OCI-LY7 (cell line): Measurements from ENCODE around the gene GGN. TPM values are rescaled to one million over a fixed set of nuclear protein-coding genes. Genes with fewer than 3 reads are reported as not detected.

Source experiments
- BruUV-seq: library from RNA; stranded (reverse); fragments of 400-500 nt; replicated peaks from 2 replicates; lab custom pipeline; 2021; lab: Mats Ljungman, UMichigan
- CTCF ChIA-PET: fragments of 300-600 bp; sonication (Branson Sonifier 250); formaldehyde crosslinking; loops from one replicate; lab custom pipeline; 2022; ENCODE audit warnings: antibody characterized with exemption; ENCODE audit not compliant: unreplicated experiment; lab: Charles Lee
- POLR2A ChIA-PET: fragments of 300-600 bp; sonication (Branson Sonifier 250); formaldehyde crosslinking; loops from one replicate; lab custom pipeline; 2022; ENCODE audit warnings: antibody characterized with exemption; lab: Charles Lee
- DNase-seq: peaks from one replicate; pipeline ENCODE4 v3.0.0-alpha.2; 2015; ENCODE audit warnings: low spot score
- H2AFZ ChIP-seq: fragments of 200-600 bp; sonication (generic), shearing (Covaris generic); 2 replicates; pipeline ENCODE4 v1.6.1; 2014; ENCODE audit warnings: mild to moderate bottlenecking, antibody characterized with exemption, low read length, moderate library complexity
- H3K27ac ChIP-seq: fragments of 200-600 bp; sonication (generic); 2 replicates; pipeline ENCODE4 v1.5.1; 2014; ENCODE audit warnings: mixed run types, low read depth, mild to moderate bottlenecking, moderate library complexity, low read length, inconsistent platforms; ENCODE audit not compliant: poor library complexity, severe bottlenecking
- H3K36me3 ChIP-seq: fragments of 200-600 bp; sonication (generic); 2 replicates; pipeline ENCODE4 v1.6.1; 2014; ENCODE audit warnings: mild to moderate bottlenecking, antibody characterized with exemption, low read length, moderate library complexity, mixed read lengths; ENCODE audit not compliant: insufficient read depth
- H3K4me1 ChIP-seq: fragments of 200-600 bp; sonication (generic); 2 replicates; pipeline ENCODE4 v1.5.1; 2014; ENCODE audit warnings: mild to moderate bottlenecking, low read length; ENCODE audit not compliant: insufficient read depth, poor library complexity, severe bottlenecking
- H3K4me2 ChIP-seq: fragments of 200-600 bp; sonication (generic); 2 replicates; pipeline ENCODE4 v1.6.1; 2014; ENCODE audit warnings: mild to moderate bottlenecking, low read length
- H3K4me3 ChIP-seq: fragments of 200-600 bp; sonication (generic); 2 replicates; pipeline ENCODE4 v1.5.1; 2014; ENCODE audit warnings: mild to moderate bottlenecking, low read depth, low read length; ENCODE audit not compliant: poor library complexity, severe bottlenecking
- H3K79me2 ChIP-seq: fragments of 200-600 bp; sonication (generic); 2 replicates; pipeline ENCODE4 v1.6.1; 2016; ENCODE audit warnings: low read depth, mild to moderate bottlenecking, low read length, moderate library complexity, mixed read lengths; ENCODE audit not compliant: insufficient read depth
- H3K9me2 ChIP-seq: fragments of 200-600 bp; sonication (generic); 2 replicates; pipeline ENCODE4 v1.6.1; 2016; ENCODE audit warnings: mild to moderate bottlenecking, low read length, mixed read lengths; ENCODE audit not compliant: insufficient read depth
- H3K9me3 ChIP-seq: fragments of 200-600 bp; sonication (generic); 2 replicates; pipeline ENCODE4 v1.6.1; 2014; ENCODE audit warnings: mild to moderate bottlenecking, mixed run types, low read length, mixed read lengths
- H4K20me1 ChIP-seq: fragments of 200-600 bp; sonication (generic); 2 replicates; pipeline ENCODE4 v1.6.1; 2014; ENCODE audit warnings: mild to moderate bottlenecking, antibody characterized with exemption, low read length, moderate library complexity, mixed read lengths; ENCODE audit not compliant: insufficient read depth
- CTCF ChIP-seq: fragments of 200-600 bp; sonication (generic); conservative IDR thresholded peaks from 2 replicates; pipeline ENCODE4 v1.5.1; 2014; ENCODE audit warnings: mild to moderate bottlenecking, antibody characterized with exemption, low read length, moderate library complexity, mixed read lengths
- EZH2phosphoT487 ChIP-seq: fragments of 200-600 bp; sonication (generic); IDR thresholded peaks from 2 replicates; pipeline ENCODE4 v1.6.1; 2018; ENCODE audit warnings: low read depth, borderline replicate concordance, mild to moderate bottlenecking, mixed run types, antibody characterized with exemption, low read length, moderate library complexity, mixed read lengths
- intact Hi-C: fragments of 100-400 bp; cut with micrococcal nuclease; formaldehyde crosslinking; loops from one replicate; pipeline ENCODE4 v1.10.0; 2022; ENCODE audit not compliant: unreplicated experiment
- total RNA-seq, 2 experiments: library from RNA; depleted of rRNA in 1 of 2; stranded (reverse); fragments of >200 nt in 1 of 2; shearing (Covaris generic) in 1 of 2; gene quantifications; 2 replicates each; pipeline ENCODE4 v1.2.3, GENCODE V29; 2014 to 2022

The GGN gene
- total RNA-seq, 2 experiments from 2014 or later: not detected

GRCh38 chr19:38389957-38390924 is 2.4 kb upstream of the GGN start:
- ChIA-PET POLR2A (interaction anchor here (0.8 to 0.9 kb wide), 3 partner anchors 13 to 16 kb away, joined by 3 to 4 read pairs (median 4); partner anchors contain the start of genes FAM98C and PSMD8), CTCF (interaction anchor here (0.6 kb wide), 1 partner anchor 348 kb away, joined by 10 read pairs; no protein-coding TSS in a partner anchor)
- TF ChIP-seq CTCF (no peak), EZH2phosphoT487 (no peak)
- no peak for DNase-seq
- Histone ChIP-seq H3K4me3 (no peak overlapping the region), H3K9me2 (no peaks in the 10 kb centered on the region), H3K79me2 (no peaks in the 10 kb centered on the region), H3K4me1 (peaks cover 9% of the 10 kb centered on the region), H2AFZ (no peak overlapping the region), H3K4me2 (no peak overlapping the region), H3K36me3 (no peaks in the 10 kb centered on the region), H4K20me1 (no peaks in the 10 kb centered on the region), H3K27ac (no peak overlapping the region), H3K9me3 (no peaks in the 10 kb centered on the region)
- intact Hi-C loops: loop anchor here (2.0 kb wide), 1 partner anchor 15 kb away; the partner anchor contains the start of gene PSMD8
- no TSS peak for BruUV-seq

GRCh38 chr19:38389101-38389925 is 1.5 kb upstream of the GGN start:
- BruUV-seq: no TSS peak
- Histone ChIP-seq H3K4me2 (peak overlapping the region; percentile 10; the same call in 1 of the 2 replicates), H3K4me3 (no peak overlapping the region), H3K36me3 (peaks cover under 1% of the 10 kb centered on the region; the same call in 1 of the 2 replicates), H3K9me2 (no peaks in the 10 kb centered on the region), H3K9me3 (no peaks in the 10 kb centered on the region), H2AFZ (no peak overlapping the region), H4K20me1 (no peaks in the 10 kb centered on the region), H3K4me1 (peaks cover 9% of the 10 kb centered on the region), H3K27ac (no peak overlapping the region), H3K79me2 (no peaks in the 10 kb centered on the region)
- ChIA-PET CTCF (no interaction called here), POLR2A (interaction anchor here (0.8 kb wide), 1 partner anchor 14 kb away, joined by 4 read pairs; the partner anchor contains the start of gene FAM98C)
- DNase-seq: no peak
- TF ChIP-seq CTCF (no peak), EZH2phosphoT487 (no peak)
- intact Hi-C loops: loop anchor here (2.0 kb wide), 1 partner anchor 15 kb away; the partner anchor contains the start of gene PSMD8
